HEK293 (cell line): Measurements from ENCODE around the gene KIAA0753.

Experiments
- CTCF ChIA-PET: fragments of 350-600 bp; formaldehyde crosslinking; extraction: SDS; loops from one replicate; lab custom pipeline; 2021; ENCODE audit warnings: antibody characterized with exemption; lab: Yijun Ruan, JAX
- POLR2A ChIA-PET: fragments of 300-600 bp; formaldehyde crosslinking; extraction: SDS; loops from one replicate; lab custom pipeline; 2020; ENCODE audit warnings: antibody characterized with exemption, inconsistent platforms; lab: Yijun Ruan, JAX
- H3K27ac ChIP-seq: fragments of 200-500 bp; sonication (Bioruptor generic); 2 replicates; pipeline ENCODE4 v1.5.1; 2014; ENCODE audit warnings: low read depth, low read length, control low read depth, inconsistent platforms; ENCODE audit errors: extremely low read depth
- H3K36me3 ChIP-seq, 2 experiments: fragments of 200-500 bp in 1 of 2; sonication (Bioruptor generic) in 1 of 2; 1 replicate in 1 of 2; 2 replicates in 1 of 2; pipeline ENCODE4 v1.5.1; 2014 to 2017; ENCODE audit warnings: inconsistent platforms in 2 of 2, low read length in 2 of 2; ENCODE audit not compliant: control insufficient read depth in 2 of 2, insufficient read depth in 1 of 2
- H3K4me1 ChIP-seq: fragments of 200-500 bp; sonication (Bioruptor generic); 2 replicates; pipeline ENCODE4 v1.5.1; 2014; ENCODE audit warnings: mild to moderate bottlenecking, low read length, inconsistent platforms; ENCODE audit not compliant: control insufficient read depth, insufficient read depth
- H3K4me3 ChIP-seq: 2 replicates; pipeline ENCODE4 v1.5.1; 2011; ENCODE audit warnings: low read depth, mild to moderate bottlenecking, control low read depth, low read length, moderate library complexity
- H3K9me3 ChIP-seq: fragments of 200-500 bp; sonication (Bioruptor generic); 2 replicates; pipeline ENCODE4 v1.5.1; 2014; ENCODE audit warnings: low read depth, low read length, inconsistent platforms; ENCODE audit not compliant: control insufficient read depth, insufficient read depth
- BCL11B ChIP-seq: fragments of 450-650 bp; formaldehyde crosslinking; IDR thresholded peaks from 2 replicates; pipeline ENCODE4 v1.5.1; 2016; ENCODE audit warnings: low read depth, missing biosample characterization, missing genetic modification characterization
- CTCF ChIP-seq: fragments of 450-650 bp; formaldehyde crosslinking; IDR thresholded peaks from 2 replicates; pipeline ENCODE4 v1.5.1; 2016; ENCODE audit warnings: missing biosample characterization, missing genetic modification characterization
- IKZF3 ChIP-seq: fragments of 450-650 bp; IDR thresholded peaks from 2 replicates; pipeline ENCODE4 v1.5.0; 2018; ENCODE audit warnings: missing biosample characterization, mild to moderate bottlenecking, missing genetic modification characterization, moderate library complexity
- PRDM1 ChIP-seq: fragments of 450-650 bp; formaldehyde crosslinking; IDR thresholded peaks from 2 replicates; pipeline ENCODE4; 2016; ENCODE audit warnings: missing biosample characterization, missing genetic modification characterization
- RBAK ChIP-seq: fragments of 450-650 bp; formaldehyde crosslinking; IDR thresholded peaks from 2 replicates; pipeline ENCODE4 v1.5.1; 2016; ENCODE audit warnings: missing biosample characterization, missing genetic modification characterization
- SP3 ChIP-seq: fragments of 450-650 bp; formaldehyde crosslinking; IDR thresholded peaks from 2 replicates; pipeline ENCODE4 v1.5.1; 2016; ENCODE audit warnings: missing biosample characterization, missing genetic modification characterization
- ZFP37 ChIP-seq: fragments of 450-650 bp; formaldehyde crosslinking; IDR thresholded peaks from 2 replicates; pipeline ENCODE4 v1.5.1; 2016; ENCODE audit warnings: missing biosample characterization, missing genetic modification characterization
- ZNF146 ChIP-seq: fragments of 450-650 bp; formaldehyde crosslinking; IDR thresholded peaks from 2 replicates; pipeline ENCODE4 v1.5.1; 2016; ENCODE audit warnings: missing biosample characterization, missing genetic modification characterization
- ZNF18 ChIP-seq: fragments of 450-650 bp; formaldehyde crosslinking; IDR thresholded peaks from 2 replicates; pipeline ENCODE4 v1.5.1; 2016; ENCODE audit warnings: missing biosample characterization, missing genetic modification characterization
- ZNF324 ChIP-seq: fragments of 450-650 bp; formaldehyde crosslinking; IDR thresholded peaks from 2 replicates; pipeline ENCODE4 v1.5.1; 2016; ENCODE audit warnings: missing biosample characterization, missing genetic modification characterization
- ZNF366 ChIP-seq: fragments of 450-650 bp; formaldehyde crosslinking; conservative IDR thresholded peaks from 2 replicates; pipeline ENCODE4 v1.5.1; 2016; ENCODE audit warnings: missing biosample characterization, missing genetic modification characterization
- ZNF37A ChIP-seq: fragments of 450-650 bp; IDR thresholded peaks from 2 replicates; pipeline ENCODE4 v1.5.1; 2018; ENCODE audit warnings: missing biosample characterization, missing genetic modification characterization
- ZNF560 ChIP-seq: fragments of 450-650 bp; formaldehyde crosslinking; IDR thresholded peaks from 2 replicates; pipeline ENCODE4 v1.5.1; 2017; ENCODE audit warnings: missing biosample characterization, missing genetic modification characterization, borderline replicate concordance
- ZNF654 ChIP-seq: fragments of 450-650 bp; formaldehyde crosslinking; IDR thresholded peaks from 2 replicates; pipeline ENCODE4 v1.5.1; 2016; ENCODE audit warnings: low read depth, missing biosample characterization, missing genetic modification characterization
- ZSCAN4 ChIP-seq: fragments of 450-650 bp; formaldehyde crosslinking; IDR thresholded peaks from 2 replicates; pipeline ENCODE4 v1.5.1; 2017; ENCODE audit warnings: missing biosample characterization, missing genetic modification characterization
- TF ChIP-seq, protein P1 (sequence below): fragments of 450-650 bp; formaldehyde crosslinking; IDR thresholded peaks from 2 replicates; pipeline ENCODE4 v1.5.1; 2016; ENCODE audit warnings: missing biosample characterization, missing genetic modification characterization
- TF ChIP-seq, protein P2 (sequence below): fragments of 450-650 bp; formaldehyde crosslinking; IDR thresholded peaks from 2 replicates; pipeline ENCODE4 v1.5.1; 2016; ENCODE audit warnings: missing biosample characterization, missing genetic modification characterization
- TF ChIP-seq, protein P3 (sequence below): fragments of 450-650 bp; formaldehyde crosslinking; IDR thresholded peaks from 2 replicates; pipeline ENCODE4 v1.5.1; 2016; ENCODE audit warnings: missing biosample characterization, missing genetic modification characterization

KIAA0753 gene

GRCh38 chr17:6648181-6648580, 7.7 kb upstream of the KIAA0753 start (continued):
- TF ChIP-seq, protein P1, sequence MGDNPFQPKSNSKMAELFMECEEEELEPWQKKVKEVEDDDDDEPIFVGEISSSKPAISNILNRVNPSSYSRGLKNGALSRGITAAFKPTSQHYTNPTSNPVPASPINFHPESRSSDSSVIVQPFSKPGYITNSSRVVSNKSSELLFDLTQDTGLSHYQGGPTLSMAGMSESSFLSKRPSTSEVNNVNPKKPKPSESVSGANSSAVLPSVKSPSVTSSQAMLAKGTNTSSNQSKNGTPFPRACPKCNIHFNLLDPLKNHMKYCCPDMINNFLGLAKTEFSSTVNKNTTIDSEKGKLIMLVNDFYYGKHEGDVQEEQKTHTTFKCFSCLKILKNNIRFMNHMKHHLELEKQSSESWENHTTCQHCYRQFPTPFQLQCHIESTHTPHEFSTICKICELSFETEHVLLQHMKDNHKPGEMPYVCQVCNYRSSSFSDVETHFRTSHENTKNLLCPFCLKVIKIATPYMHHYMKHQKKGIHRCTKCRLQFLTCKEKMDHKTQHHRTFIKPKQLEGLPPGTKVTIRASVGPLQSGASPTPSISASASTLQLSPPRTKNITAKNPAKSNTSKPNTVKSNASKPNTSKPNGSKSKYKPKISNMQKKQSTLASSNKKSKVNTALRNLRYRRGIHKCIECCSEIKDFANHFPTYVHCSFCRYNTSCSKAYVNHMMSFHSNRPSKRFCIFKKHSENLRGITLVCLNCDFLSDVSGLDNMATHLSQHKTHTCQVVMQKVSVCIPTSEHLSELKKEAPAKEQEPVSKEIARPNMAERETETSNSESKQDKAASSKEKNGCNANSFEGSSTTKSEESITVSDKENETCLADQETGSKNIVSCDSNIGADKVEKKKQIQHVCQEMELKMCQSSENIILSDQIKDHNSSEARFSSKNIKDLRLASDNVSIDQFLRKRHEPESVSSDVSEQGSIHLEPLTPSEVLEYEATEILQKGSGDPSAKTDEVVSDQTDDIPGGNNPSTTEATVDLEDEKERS (tag by site-specific recombination) = no peak
- TF ChIP-seq, protein P2, sequence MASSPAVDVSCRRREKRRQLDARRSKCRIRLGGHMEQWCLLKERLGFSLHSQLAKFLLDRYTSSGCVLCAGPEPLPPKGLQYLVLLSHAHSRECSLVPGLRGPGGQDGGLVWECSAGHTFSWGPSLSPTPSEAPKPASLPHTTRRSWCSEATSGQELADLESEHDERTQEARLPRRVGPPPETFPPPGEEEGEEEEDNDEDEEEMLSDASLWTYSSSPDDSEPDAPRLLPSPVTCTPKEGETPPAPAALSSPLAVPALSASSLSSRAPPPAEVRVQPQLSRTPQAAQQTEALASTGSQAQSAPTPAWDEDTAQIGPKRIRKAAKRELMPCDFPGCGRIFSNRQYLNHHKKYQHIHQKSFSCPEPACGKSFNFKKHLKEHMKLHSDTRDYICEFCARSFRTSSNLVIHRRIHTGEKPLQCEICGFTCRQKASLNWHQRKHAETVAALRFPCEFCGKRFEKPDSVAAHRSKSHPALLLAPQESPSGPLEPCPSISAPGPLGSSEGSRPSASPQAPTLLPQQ (tag by site-specific recombination) = no peak
- TF ChIP-seq ZNF560 (tag by site-specific recombination) (no peak), PRDM1 (tag by site-specific recombination) (peak; percentile 72), ZNF654 (peak; percentile 60), ZNF146 (tag by site-specific recombination) (no peak), ZSCAN4 (tag by site-specific recombination) (no peak), ZNF324 (tag by site-specific recombination) (no peak), IKZF3 (no peak), ZNF366 (tag by site-specific recombination) (no peak), CTCF (peak; percentile 63; the same call in 1 of the 2 replicates), SP3 (no peak)
- TF ChIP-seq, protein P3, sequence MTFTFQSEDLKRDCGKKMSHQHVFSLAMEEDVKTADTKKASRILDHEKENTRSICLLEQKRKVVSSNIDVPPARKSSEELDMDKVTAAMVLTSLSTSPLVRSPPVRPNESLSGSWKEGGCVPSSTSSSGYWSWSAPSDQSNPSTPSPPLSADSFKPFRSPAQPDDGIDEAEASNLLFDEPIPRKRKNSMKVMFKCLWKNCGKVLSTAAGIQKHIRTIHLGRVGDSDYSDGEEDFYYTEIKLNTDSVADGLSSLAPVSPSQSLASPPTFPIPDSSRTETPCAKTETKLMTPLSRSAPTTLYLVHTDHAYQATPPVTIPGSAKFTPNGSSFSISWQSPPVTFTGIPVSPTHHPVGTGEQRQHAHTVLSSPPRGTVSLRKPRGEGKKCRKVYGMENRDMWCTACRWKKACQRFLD (tag by site-specific recombination) = no peak

GRCh38 chr17:6643451-6644125, 3.1 kb upstream of the KIAA0753 start:
- Histone ChIP-seq H3K36me3 (peaks cover 30 to 63% of the 10 kb centered on the region in 2 experiments; a peak in 2 of 3 replicates), H3K9me3 (no peaks in the 10 kb centered on the region), H3K4me1 (peaks cover 15% of the 10 kb centered on the region), H3K4me3 (no peak overlapping the region), H3K27ac (no peak overlapping the region)
- TF ChIP-seq ZNF37A = no peak
- TF ChIP-seq ZSCAN4 (tag by site-specific recombination) = no peak
- TF ChIP-seq ZNF18 = no peak
- no peak for TF ChIP-seq ZFP37
- TF ChIP-seq PRDM1 (tag by site-specific recombination) = no peak
- no peak for TF ChIP-seq RBAK
- TF ChIP-seq SP3 = no peak
- no peak for TF ChIP-seq BCL11B (tag by site-specific recombination)
- CTCF ChIA-PET = interaction anchor here (0.7 to 1.1 kb wide), 2 partner anchors 200 to 392 kb away, joined by 3 to 5 read pairs; partner anchors contain the start of gene SLC16A13
- POLR2A ChIA-PET = no interaction called here
